ENCODE results near the gene ERFE.
"Not testable (repeated sequence)": the region's sequence is repeated elsewhere in the genome, so short reads cannot be mapped to it uniquely, and the experiment has no call there.

ERFE gene

GRCh38 chr2:238170386-238171071 lies 11.8 kb downstream of the ERFE start:
- no peak for DNase-seq

GRCh38 chr2:238171072-238171431 lies 12.3 kb downstream of the ERFE start:
- not testable (repeated sequence) for DNase-seq

GRCh38 chr2:238171575-238172187 lies 12.9 kb downstream of the ERFE start:
- DNase-seq = no peak

- no peak for DNase-seq
Measured at GRCh38 chr2:238172439-238172838, 13.7 kb downstream of the ERFE start.

- DNase-seq = no peak
Measured at GRCh38 chr2:238173692-238174091, 14.9 kb downstream of the ERFE start.

- DNase-seq = no peak
Measured at GRCh38 chr2:238174291-238174690, 15.5 kb downstream of the ERFE start.

GRCh38 chr2:238174701-238175100 lies 15.9 kb downstream of the ERFE start:
- DNase-seq = no peak

- no peak for DNase-seq
Measured at GRCh38 chr2:238176613-238177012, 17.8 kb downstream of the ERFE start.

- no peak for DNase-seq
Measured at GRCh38 chr2:238180554-238180953, 21.8 kb downstream of the ERFE start.

- DNase-seq = no peak
Measured at GRCh38 chr2:238182362-238182761, 23.6 kb downstream of the ERFE start.

- no peak for DNase-seq
Measured at GRCh38 chr2:238183821-238184220, 25.1 kb downstream of the ERFE start.

GRCh38 chr2:238187618-238188548 lies 29.1 kb downstream of the ERFE start:
- no peak for DNase-seq

- DNase-seq = no peak
Measured at GRCh38 chr2:238190445-238190844, 31.7 kb downstream of the ERFE start.

GRCh38 chr2:238202326-238203093 lies 43.7 kb downstream of the ERFE start:
- no peak for DNase-seq

GRCh38 chr2:238203094-238203972 lies 44.6 kb downstream of the ERFE start, which contains the start of gene ILKAP:
TSS of gene ILKAP (minus strand) at chr2:238203695. CDS start at chr2:238203553, 142 bp downstream.
- peak; percentile 56 for DNase-seq

GRCh38 chr2:238203973-238204683 lies 45.4 kb downstream of the ERFE start:
- DNase-seq = no peak

- DNase-seq = no peak
Measured at GRCh38 chr2:238207006-238207405, 48.2 kb downstream of the ERFE start.

GRCh38 chr2:238216651-238217184 lies 57.9 kb downstream of the ERFE start:
- no peak for DNase-seq
